ENCODE data around the gene CEL.

CEL gene

DNA sequence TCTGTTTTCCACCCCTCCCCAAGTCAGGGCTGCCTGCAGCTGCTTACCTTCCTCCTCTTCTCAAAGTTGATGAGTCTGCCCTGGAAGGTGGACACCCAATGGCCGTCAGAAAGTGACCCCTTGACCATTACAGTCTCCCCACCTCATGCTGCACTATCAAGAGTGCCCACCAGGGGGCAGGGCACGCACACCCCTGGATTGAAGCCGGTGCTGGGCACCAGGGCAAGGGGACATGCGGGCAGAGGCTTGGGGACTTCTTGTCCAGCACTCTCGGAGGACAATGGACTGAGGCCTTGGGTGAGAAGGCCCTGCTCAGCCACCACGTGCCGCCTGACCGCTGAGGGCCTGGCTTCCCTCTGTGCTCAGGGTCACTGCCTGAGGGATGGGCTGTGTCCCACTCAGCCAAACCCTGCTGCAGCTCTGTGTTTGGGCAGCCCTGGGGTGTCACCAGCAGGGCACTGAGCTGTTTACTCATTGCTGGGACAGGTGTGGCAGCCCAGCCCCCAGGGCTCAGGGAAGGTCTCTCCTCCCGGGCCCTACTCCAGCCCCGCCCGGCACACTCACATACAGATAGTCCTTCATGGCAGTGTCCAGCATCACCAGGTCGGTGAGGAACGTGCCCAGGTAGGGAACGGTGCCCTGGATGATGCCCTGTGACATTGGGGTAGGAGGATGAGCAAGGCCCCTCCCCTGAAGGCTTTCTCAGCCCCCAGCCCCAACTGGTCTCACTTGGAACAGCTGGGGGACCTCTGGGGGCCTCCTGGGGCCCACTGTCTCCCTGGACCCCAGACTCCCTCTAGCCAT, 41.6 kb downstream of the CEL start:
- no peak for DNase-seq (ENCODE audit: low read depth, low spot score)
- no peaks in the 10 kb centered on the region for H3K27me3 ChIP-seq (ENCODE audit: insufficient read depth, insufficient read length)
- peaks cover 91% of the 10 kb centered on the region for H3K36me3 ChIP-seq (ENCODE audit: insufficient read depth, insufficient read length, low read length)
- H3K4me3 ChIP-seq (ENCODE audit: insufficient read length, low read depth), result no peak overlapping the region
- TF ChIP-seq SUZ12 (IDR thresholded peaks at IDR 0.05; ENCODE audit: extremely low read depth, insufficient read depth, insufficient read length) (no peak), YY1 (IDR thresholded peaks at IDR 0.05; ENCODE audit: insufficient read depth, insufficient read length) (no peak), ZNF274 (IDR thresholded peaks at IDR 0.05; ENCODE audit: low read depth, low read length) (no peak)
- H3K9ac ChIP-seq (ENCODE audit: insufficient read length, low read depth), result no peak overlapping the region
- no peaks in the 10 kb centered on the region for H3K9me3 ChIP-seq (ENCODE audit: insufficient read depth, low read length)
- peaks cover 16% of the 10 kb centered on the region for H3K4me1 ChIP-seq (ENCODE audit: insufficient read depth, insufficient read length)

DNA sequence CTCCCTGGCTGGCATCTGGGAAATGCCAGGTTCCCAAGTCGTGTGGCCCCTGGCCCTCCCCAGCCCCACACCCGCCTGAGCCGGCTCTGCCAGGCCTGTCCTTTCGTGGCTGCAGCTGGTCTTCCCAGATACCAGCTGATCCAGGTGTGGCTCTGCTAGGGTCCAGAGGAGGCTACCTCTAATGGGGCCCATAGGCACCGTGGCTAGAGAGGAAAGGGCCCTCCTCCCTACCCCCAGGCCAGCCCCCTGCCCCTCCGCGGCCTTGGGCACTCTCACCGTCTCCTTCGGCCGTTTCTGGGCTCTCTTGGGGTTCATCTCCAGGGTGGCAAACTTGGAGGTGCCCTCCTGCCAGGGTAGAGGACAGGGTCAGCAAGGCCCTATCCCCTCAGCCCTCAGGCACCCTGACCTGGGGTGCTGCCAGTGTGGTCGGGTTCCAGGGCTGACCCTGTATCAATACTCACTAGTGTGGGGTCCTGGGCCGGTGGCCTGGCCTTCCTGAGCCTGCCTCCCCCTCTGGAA, 42.3 kb downstream of the CEL start:
- H3K27me3 ChIP-seq (ENCODE audit: insufficient read depth, insufficient read length), result no peaks in the 10 kb centered on the region
- no peak for DNase-seq (ENCODE audit: low read depth, low spot score)
- TF ChIP-seq ZNF274 (IDR thresholded peaks at IDR 0.05; ENCODE audit: low read depth, low read length) (no peak), SUZ12 (IDR thresholded peaks at IDR 0.05; ENCODE audit: extremely low read depth, insufficient read depth, insufficient read length) (no peak), YY1 (IDR thresholded peaks at IDR 0.05; ENCODE audit: insufficient read depth, insufficient read length) (no peak)
- no peak overlapping the region for H3K9ac ChIP-seq (ENCODE audit: insufficient read length, low read depth)
- peaks cover 16% of the 10 kb centered on the region for H3K4me1 ChIP-seq (ENCODE audit: insufficient read depth, insufficient read length)
- peaks cover 91% of the 10 kb centered on the region for H3K36me3 ChIP-seq (ENCODE audit: insufficient read depth, insufficient read length, low read length)
- H3K4me3 ChIP-seq (ENCODE audit: insufficient read length, low read depth), result no peak overlapping the region
- H3K9me3 ChIP-seq (ENCODE audit: insufficient read depth, low read length), result no peaks in the 10 kb centered on the region

DNA sequence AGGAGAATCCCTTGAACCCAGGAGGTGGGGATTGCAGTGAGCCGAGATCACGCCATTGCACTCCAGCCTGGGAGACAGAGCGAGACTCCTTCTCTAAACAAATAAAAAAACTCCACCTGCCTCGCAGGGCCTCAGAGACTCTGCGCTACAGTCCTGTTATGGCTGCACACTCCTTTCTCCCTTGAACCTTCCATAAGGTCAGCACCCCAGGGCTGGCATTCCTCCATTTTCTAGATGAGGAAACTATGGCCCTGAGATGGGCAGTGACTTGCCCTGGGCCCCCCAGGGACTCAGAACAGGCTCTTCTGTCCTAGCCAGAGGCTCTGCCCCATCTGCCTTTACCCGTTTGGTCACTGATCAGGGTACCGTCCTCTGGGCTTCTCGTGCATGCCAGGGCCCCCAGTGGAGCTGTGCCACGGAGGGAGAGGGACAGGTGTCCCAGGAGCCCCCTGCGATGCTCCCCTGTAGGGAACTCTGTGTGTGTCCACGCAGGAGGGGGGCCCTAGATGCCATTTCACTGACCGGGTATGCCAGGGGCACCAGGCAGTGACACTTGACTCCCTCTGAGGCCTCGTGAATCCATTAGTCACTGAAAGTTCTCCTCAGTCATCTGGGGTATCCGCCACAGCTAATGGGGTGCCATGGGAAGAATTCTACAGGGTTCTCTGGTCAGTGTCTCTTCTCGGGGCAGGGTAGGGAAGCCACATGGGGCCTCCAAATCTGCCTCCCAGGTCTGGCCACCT, 43.1 kb downstream of the CEL start:
- no peaks in the 10 kb centered on the region for H3K27me3 ChIP-seq (ENCODE audit: insufficient read depth, insufficient read length)
- TF ChIP-seq SUZ12 (IDR thresholded peaks at IDR 0.05; ENCODE audit: extremely low read depth, insufficient read depth, insufficient read length) (no peak), YY1 (IDR thresholded peaks at IDR 0.05; ENCODE audit: insufficient read depth, insufficient read length) (no peak), ZNF274 (IDR thresholded peaks at IDR 0.05; ENCODE audit: low read depth, low read length) (no peak)
- no peak overlapping the region for H3K9ac ChIP-seq (ENCODE audit: insufficient read length, low read depth)
- no peak for DNase-seq (ENCODE audit: low read depth, low spot score)
- peaks cover 93% of the 10 kb centered on the region for H3K36me3 ChIP-seq (ENCODE audit: insufficient read depth, insufficient read length, low read length)
- H3K9me3 ChIP-seq (ENCODE audit: insufficient read depth, low read length), result no peaks in the 10 kb centered on the region
- H3K4me1 ChIP-seq (ENCODE audit: insufficient read depth, insufficient read length), result peaks cover 16% of the 10 kb centered on the region
- no peak overlapping the region for H3K4me3 ChIP-seq (ENCODE audit: insufficient read length, low read depth)

DNA sequence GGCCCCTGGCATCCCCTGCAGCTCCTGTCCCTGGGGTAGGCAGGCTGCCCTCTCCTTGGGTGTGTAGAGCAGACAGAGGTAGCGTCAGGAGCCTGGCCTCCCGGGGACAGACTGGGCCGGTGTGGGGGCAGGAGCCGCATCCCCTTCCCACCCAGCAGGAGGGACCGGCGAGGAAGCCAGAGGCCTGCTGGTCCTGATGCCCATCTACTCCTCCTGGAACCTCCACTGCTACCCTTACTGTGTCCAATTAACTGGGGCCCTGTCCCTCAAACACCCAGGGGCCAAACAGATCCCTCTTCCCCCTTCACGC, 43.6 kb downstream of the CEL start:
- no peaks in the 10 kb centered on the region for H3K27me3 ChIP-seq (ENCODE audit: insufficient read depth, insufficient read length)
- no peaks in the 10 kb centered on the region for H3K9me3 ChIP-seq (ENCODE audit: insufficient read depth, low read length)
- peaks cover 93% of the 10 kb centered on the region for H3K36me3 ChIP-seq (ENCODE audit: insufficient read depth, insufficient read length, low read length)
- no peak for TF ChIP-seq ZNF274 (IDR thresholded peaks at IDR 0.05; ENCODE audit: low read depth, low read length)
- TF ChIP-seq YY1 (IDR thresholded peaks at IDR 0.05; ENCODE audit: insufficient read depth, insufficient read length), result no peak
- TF ChIP-seq SUZ12 (IDR thresholded peaks at IDR 0.05; ENCODE audit: extremely low read depth, insufficient read depth, insufficient read length), result no peak
- H3K4me3 ChIP-seq (ENCODE audit: insufficient read length, low read depth), result no peak overlapping the region
- DNase-seq (ENCODE audit: low read depth, low spot score), result no peak
- H3K9ac ChIP-seq (ENCODE audit: insufficient read length, low read depth), result no peak overlapping the region
- peaks cover 20% of the 10 kb centered on the region for H3K4me1 ChIP-seq (ENCODE audit: insufficient read depth, insufficient read length)

DNA sequence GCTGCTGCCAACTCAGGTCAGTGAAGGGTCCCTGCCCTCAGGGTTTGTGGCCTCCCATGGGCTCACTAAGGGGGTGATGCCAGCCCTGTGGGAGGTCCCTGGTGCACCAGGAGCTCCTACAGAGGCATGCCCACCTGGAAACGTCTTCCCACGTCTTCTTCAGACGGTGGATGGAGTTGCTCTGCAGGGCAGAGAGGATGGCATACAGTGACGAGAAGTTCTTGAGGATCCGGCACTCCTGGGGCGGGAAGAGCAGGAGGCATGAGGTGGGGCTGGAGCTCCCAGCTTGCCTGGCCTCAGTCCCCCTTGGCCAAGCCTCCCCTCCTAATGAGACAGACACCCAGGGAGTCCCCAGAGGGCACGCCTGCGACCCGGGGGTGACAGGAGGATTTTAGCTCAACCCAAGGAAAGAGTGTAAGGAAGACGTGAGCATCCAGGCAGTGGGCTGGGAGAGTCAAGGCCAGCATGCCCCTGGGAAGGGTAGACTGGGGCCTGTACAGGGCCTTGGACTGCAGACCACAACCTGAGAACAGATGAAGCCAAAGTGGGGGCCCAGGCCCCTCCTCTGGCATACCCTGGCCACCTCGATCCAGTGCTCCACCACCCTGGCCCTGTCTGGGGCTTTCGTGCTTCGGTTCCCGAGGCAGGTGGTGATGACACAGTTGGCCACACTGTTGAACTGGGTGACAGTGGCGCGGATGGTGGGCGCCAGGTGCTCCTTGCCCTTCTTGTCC, 44.9 kb downstream of the CEL start:
- no peak for TF ChIP-seq SUZ12 (IDR thresholded peaks at IDR 0.05; ENCODE audit: extremely low read depth, insufficient read depth, insufficient read length)
- TF ChIP-seq YY1 (IDR thresholded peaks at IDR 0.05; ENCODE audit: insufficient read depth, insufficient read length), result no peak
- no peak for TF ChIP-seq ZNF274 (IDR thresholded peaks at IDR 0.05; ENCODE audit: low read depth, low read length)
- peaks cover 21% of the 10 kb centered on the region for H3K4me1 ChIP-seq (ENCODE audit: insufficient read depth, insufficient read length)
- peaks cover 93% of the 10 kb centered on the region for H3K36me3 ChIP-seq (ENCODE audit: insufficient read depth, insufficient read length, low read length)
- no peak overlapping the region for H3K9ac ChIP-seq (ENCODE audit: insufficient read length, low read depth)
- H3K9me3 ChIP-seq (ENCODE audit: insufficient read depth, low read length), result no peaks in the 10 kb centered on the region
- H3K4me3 ChIP-seq (ENCODE audit: insufficient read length, low read depth), result no peak overlapping the region
- no peak for DNase-seq (ENCODE audit: low read depth, low spot score)
- no peaks in the 10 kb centered on the region for H3K27me3 ChIP-seq (ENCODE audit: insufficient read depth, insufficient read length)

DNA sequence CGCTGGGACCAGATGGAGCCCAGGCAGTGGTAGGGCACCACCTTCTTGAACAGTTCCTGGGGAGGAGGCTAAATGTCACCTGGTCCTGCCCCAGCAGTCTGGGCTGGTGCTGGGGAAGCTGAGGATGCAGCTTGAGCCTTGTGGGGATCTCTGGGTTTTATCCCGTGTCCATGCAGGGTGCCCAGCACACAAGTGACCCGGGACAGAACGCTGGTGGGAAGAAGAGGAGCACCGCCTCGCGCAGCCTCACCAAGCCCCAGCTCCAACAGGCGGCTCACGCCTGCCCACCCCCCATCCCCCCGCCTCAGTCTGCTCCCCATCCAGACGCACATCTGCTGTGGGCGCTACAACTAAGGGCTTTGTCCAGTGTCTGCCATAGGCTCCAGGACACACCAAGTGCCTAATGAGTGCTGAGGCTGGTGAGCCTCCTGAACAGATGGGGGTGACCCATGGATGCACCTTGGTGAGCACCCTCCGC, 45.5 kb downstream of the CEL start:
- no peaks in the 10 kb centered on the region for H3K27me3 ChIP-seq (ENCODE audit: insufficient read depth, insufficient read length)
- H3K36me3 ChIP-seq (ENCODE audit: insufficient read depth, insufficient read length, low read length), result peaks cover 93% of the 10 kb centered on the region
- peaks cover 23% of the 10 kb centered on the region for H3K4me1 ChIP-seq (ENCODE audit: insufficient read depth, insufficient read length)
- H3K4me3 ChIP-seq (ENCODE audit: insufficient read length, low read depth), result no peak overlapping the region
- no peaks in the 10 kb centered on the region for H3K9me3 ChIP-seq (ENCODE audit: insufficient read depth, low read length)
- no peak for DNase-seq (ENCODE audit: low read depth, low spot score)
- TF ChIP-seq ZNF274 (IDR thresholded peaks at IDR 0.05; ENCODE audit: low read depth, low read length), result no peak
- no peak for TF ChIP-seq SUZ12 (IDR thresholded peaks at IDR 0.05; ENCODE audit: extremely low read depth, insufficient read depth, insufficient read length)
- TF ChIP-seq YY1 (IDR thresholded peaks at IDR 0.05; ENCODE audit: insufficient read depth, insufficient read length), result no peak
- H3K9ac ChIP-seq (ENCODE audit: insufficient read length, low read depth), result no peak overlapping the region
